Retinal pigment epithelial cell (primary cell): Measurements from ENCODE around the gene RELT.

Source experiments
- DNase-seq: peaks from one replicate; pipeline ENCODE4 v3.0.0-alpha.2; 2010; ENCODE audit warnings: low read depth
- H3K4me3 ChIP-seq: 2 replicates; pipeline ENCODE4 v1.5.1; 2011; ENCODE audit warnings: mild to moderate bottlenecking, low read length, control low read depth, moderate library complexity
- CTCF ChIP-seq: conservative IDR thresholded peaks from 2 replicates; pipeline ENCODE4 v1.5.1; 2011; ENCODE audit warnings: low read depth, low read length, control low read depth, inconsistent platforms

RELT gene

GRCh38 chr11:73383249-73384124, 7.3 kb downstream of the RELT start:
- DNase-seq: no peak
- peak; percentile 34 for TF ChIP-seq CTCF
- no peak overlapping the region for H3K4me3 ChIP-seq

GRCh38 chr11:73384125-73384441, 7.9 kb downstream of the RELT start:
- DNase-seq: no peak
- H3K4me3 ChIP-seq: no peak overlapping the region
- TF ChIP-seq CTCF: no peak

- TF ChIP-seq CTCF: no peak
- no peak overlapping the region for H3K4me3 ChIP-seq
Observed at GRCh38 chr11:73384531-73384871, 8.3 kb downstream of the RELT start.

GRCh38 chr11:73384872-73385689, 8.9 kb downstream of the RELT start:
- no peak for DNase-seq
- TF ChIP-seq CTCF: no peak
- no peak overlapping the region for H3K4me3 ChIP-seq

More at GRCh38 chr11:73384531-73384871, 8.3 kb downstream of the RELT start:
- DNase-seq: no peak

- TF ChIP-seq CTCF: no peak
- no peak for DNase-seq
- no peak overlapping the region for H3K4me3 ChIP-seq
Observed at GRCh38 chr11:73386016-73386415, 9.8 kb downstream of the RELT start.

GRCh38 chr11:73386546-73386945, 10.3 kb downstream of the RELT start:
- DNase-seq: no peak
- TF ChIP-seq CTCF: no peak
- no peak overlapping the region for H3K4me3 ChIP-seq
